Measurements from ENCODE around the gene LRP5.

The LRP5 gene

DNA sequence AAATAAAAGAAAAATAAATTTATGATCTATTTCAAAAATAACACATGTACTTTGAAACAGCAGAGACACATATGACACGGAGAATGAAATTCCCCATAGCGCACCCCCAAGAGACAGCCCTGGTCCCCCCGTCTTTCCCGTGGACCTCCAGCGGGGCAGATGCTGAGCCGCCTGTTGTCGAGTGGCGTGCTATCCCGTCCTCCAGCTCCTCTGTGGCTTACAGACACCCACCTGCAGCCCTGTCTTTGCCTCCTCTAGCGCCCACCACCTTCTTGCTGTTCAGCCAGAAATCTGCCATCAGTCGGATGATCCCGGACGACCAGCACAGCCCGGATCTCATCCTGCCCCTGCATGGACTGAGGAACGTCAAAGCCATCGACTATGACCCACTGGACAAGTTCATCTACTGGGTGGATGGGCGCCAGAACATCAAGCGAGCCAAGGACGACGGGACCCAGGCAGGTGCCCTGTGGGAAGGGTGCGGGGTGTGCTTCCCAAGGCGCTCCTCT, 103.7 kb downstream of the LRP5 start:
- Histone ChIP-seq H3K36me3 (peaks cover 37 to 98% (median 94%) of the 10 kb centered on the region in 11 experiments), H3K4me3 (no peak overlapping the region), H3K4me1 (peaks cover 12 to 41% (median 30%) of the 10 kb centered on the region in 10 experiments), H3K27ac (peak overlapping the region in 1 of 11 experiments; percentile 9; a peak in 2 of 22 replicates), H4K20me1 (peaks cover 0 to 66% (median 13%) of the 10 kb centered on the region in 11 experiments; a peak in 12 of 22 replicates), H3K4me2 (no peak overlapping the region), H3K9me3 (replicated peaks in 1 of 11) (no peaks in the 10 kb centered on the region), H3K9ac (no peak overlapping the region), H3K27me3 (no peaks in the 10 kb centered on the region)
- TF ChIP-seq Cebpa-rat (IDR thresholded peaks at IDR 0.05) = no peak

DNA sequence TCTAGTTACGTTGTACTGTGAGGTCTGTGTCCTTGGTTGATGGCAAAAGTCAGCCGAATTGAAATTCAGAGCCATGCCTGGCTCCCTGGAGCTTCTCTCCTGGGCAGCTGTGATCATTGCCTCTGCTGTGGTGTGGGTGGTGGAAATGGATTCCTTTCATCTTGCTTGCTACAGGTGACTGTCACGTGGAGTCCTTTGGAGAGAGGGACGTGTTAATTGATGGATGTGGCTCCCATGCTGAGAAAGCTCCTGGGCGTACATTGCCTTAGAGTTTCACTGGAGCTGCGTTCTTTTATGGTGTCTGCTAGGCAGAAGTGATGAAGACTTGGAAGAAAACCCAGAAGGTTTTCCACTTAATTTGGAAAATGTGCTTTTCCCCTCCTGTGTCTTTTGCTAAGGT, 106.3 kb downstream of the LRP5 start:
- Histone ChIP-seq H3K27ac (no peak overlapping the region), H3K9ac (no peak overlapping the region), H3K27me3 (no peaks in the 10 kb centered on the region), H4K20me1 (peaks cover 0 to 57% (median 13%) of the 10 kb centered on the region in 11 experiments; a peak in 11 of 22 replicates), H3K36me3 (peaks cover 17 to 95% (median 87%) of the 10 kb centered on the region in 11 experiments), H3K4me1 (peaks cover 7 to 19% (median 16%) of the 10 kb centered on the region in 10 experiments; a peak in 19 of 20 replicates), H3K4me3 (no peak overlapping the region), H3K4me2 (no peak overlapping the region), H3K9me3 (replicated peaks in 1 of 11) (no peaks in the 10 kb centered on the region)
- TF ChIP-seq Cebpa-rat (IDR thresholded peaks at IDR 0.05) = no peak

DNA sequence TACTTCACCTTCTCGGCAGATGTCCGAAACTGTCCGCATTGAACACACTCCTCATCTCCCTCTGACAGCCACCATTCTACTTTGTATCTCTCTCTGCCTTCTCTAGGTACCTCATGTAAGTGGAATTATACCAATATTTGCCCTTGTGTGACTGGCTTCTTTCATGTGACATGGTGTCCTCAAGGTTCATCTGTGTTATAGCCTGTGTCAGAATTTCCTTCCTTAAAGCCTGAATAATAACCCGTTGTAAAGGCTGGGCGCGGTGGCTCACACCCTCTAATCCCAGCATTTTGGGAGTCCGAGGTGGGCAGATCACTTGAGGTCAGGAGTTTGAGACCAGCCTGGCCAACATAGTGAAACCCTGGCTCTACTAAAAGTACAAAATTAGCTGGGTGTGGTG, 107.8 kb downstream of the LRP5 start:
- H3K4me3 ChIP-seq = no peak overlapping the region
- H4K20me1 ChIP-seq = peaks cover 0 to 51% (median 3%) of the 10 kb centered on the region in 11 experiments; a peak in 6 of 22 replicates
- H3K27me3 ChIP-seq = no peaks in the 10 kb centered on the region
- peaks cover 0 to 3% (median under 1%) of the 10 kb centered on the region in 10 experiments; a peak in 10 of 20 replicates for H3K4me1 ChIP-seq
- TF ChIP-seq Cebpa-rat (IDR thresholded peaks at IDR 0.05) = no peak
- no peak overlapping the region for H3K4me2 ChIP-seq
- H3K36me3 ChIP-seq = peaks cover 24 to 95% (median 89%) of the 10 kb centered on the region in 11 experiments
- no peak overlapping the region for H3K9ac ChIP-seq
- H3K27ac ChIP-seq = no peak overlapping the region
- peaks cover 0 to 6% (median 0%) of the 10 kb centered on the region in 11 experiments; a peak in 4 of 22 replicates for H3K9me3 ChIP-seq (replicated peaks in 1 of 11)

DNA sequence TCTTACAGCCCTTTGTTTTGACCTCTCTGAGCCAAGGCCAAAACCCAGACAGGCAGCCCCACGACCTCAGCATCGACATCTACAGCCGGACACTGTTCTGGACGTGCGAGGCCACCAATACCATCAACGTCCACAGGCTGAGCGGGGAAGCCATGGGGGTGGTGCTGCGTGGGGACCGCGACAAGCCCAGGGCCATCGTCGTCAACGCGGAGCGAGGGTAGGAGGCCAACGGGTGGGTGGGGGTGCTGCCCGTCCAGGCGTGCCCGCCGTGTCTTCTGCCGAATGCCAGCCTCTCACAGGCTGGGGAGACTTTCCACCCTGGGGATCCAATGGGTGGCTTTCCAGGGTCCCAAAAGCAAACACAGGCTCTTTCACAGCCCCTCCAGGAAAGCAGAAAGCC, 111.1 kb downstream of the LRP5 start:
- no peak overlapping the region for H3K27ac ChIP-seq
- TF ChIP-seq Cebpa-rat (IDR thresholded peaks at IDR 0.05) = no peak
- no peak overlapping the region for H3K9ac ChIP-seq
- H3K27me3 ChIP-seq = no peaks in the 10 kb centered on the region
- peaks cover 45 to 99% (median 95%) of the 10 kb centered on the region in 11 experiments for H3K36me3 ChIP-seq
- 0 out of 20 replicates have a peak, but pooled peaks cover 0 to 3% (median 0%) of the 10 kb centered on the region in 10 experiments for H3K4me1 ChIP-seq
- no peak overlapping the region for H3K4me2 ChIP-seq
- H4K20me1 ChIP-seq = peaks cover 0 to 37% (median 3%) of the 10 kb centered on the region in 11 experiments; a peak in 6 of 22 replicates
- H3K9me3 ChIP-seq (replicated peaks in 1 of 11) = peaks cover 16 to 37% (median 27%) of the 10 kb centered on the region in 11 experiments
- H3K4me3 ChIP-seq = no peak overlapping the region

DNA sequence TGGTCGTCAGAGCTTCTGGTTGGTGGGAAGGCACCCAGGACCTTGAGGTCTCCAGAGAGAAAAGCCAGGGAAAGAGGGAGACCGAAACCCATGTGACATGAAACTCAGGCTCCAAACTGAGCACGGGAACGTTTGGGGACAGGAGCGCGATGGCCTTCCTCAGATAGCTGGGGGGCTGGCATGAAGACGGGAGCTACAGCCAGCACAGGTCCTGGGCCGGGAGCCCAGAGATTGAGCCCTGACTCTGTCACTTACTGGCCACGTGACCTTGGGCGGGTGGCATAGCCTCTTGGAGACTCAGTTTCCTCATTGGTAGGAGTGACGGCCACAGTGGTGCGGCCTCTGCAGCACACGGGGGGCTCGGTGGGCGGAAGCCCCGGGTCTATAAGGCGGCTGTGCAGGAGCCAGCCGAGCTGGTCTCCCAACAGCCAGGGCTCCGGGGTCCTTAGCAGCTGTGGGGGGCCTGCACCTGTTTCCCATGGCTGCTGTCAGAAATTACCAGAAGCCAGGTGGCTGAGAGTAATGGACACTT, 111.8 kb downstream of the LRP5 start:
- TF ChIP-seq Cebpa-rat (IDR thresholded peaks at IDR 0.05) = no peak
- no peak overlapping the region for H3K4me2 ChIP-seq
- H3K4me1 ChIP-seq = 0 out of 20 replicates have a peak, but pooled peaks cover 0 to 3% (median 0%) of the 10 kb centered on the region in 10 experiments
- peaks cover 0 to 37% (median 3%) of the 10 kb centered on the region in 11 experiments; a peak in 6 of 22 replicates for H4K20me1 ChIP-seq
- H3K9me3 ChIP-seq (replicated peaks in 1 of 11) = peaks cover 22 to 44% (median 34%) of the 10 kb centered on the region in 11 experiments
- H3K27me3 ChIP-seq = no peaks in the 10 kb centered on the region
- no peak overlapping the region for H3K27ac ChIP-seq
- H3K4me3 ChIP-seq = no peak overlapping the region
- no peak overlapping the region for H3K9ac ChIP-seq
- peaks cover 52 to 99% (median 95%) of the 10 kb centered on the region in 11 experiments for H3K36me3 ChIP-seq

DNA sequence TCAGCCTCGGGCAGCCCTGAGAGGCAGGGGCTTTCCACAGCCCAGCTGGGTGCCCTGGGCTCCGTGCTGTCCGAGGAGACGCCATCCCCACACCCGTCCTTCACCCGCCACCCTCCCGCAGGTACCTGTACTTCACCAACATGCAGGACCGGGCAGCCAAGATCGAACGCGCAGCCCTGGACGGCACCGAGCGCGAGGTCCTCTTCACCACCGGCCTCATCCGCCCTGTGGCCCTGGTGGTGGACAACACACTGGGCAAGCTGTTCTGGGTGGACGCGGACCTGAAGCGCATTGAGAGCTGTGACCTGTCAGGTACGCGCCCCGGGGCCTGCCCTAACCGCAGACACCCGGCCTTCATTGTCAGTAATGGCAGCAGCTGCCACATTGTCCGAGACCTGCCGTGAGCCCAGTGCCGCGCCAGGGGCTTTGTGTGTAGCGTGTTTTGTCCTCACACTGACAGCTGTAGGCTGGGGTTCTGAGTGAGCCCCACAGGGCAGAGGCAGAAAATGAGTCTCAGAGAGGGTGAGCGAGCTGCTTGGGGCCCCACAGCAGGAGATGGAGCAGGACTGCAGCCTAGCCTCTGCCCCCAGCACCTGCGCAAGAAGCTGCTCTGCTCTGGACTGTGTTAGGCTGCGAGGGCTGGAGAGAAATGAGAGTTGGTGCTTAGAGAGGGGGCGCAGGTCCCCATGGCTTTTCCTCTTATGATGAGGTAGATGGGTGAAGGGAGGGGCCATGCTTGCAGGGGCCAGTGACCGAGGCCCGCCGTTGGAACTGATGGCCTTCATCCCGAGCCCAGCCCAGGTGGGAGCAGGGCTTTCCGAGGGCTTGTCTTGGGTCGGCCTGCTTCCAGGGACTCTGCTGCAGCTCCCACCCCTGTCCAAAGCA, 112.8 kb downstream of the LRP5 start:
- Histone ChIP-seq H3K27ac (no peak overlapping the region), H4K20me1 (peaks cover 0 to 32% (median 3%) of the 10 kb centered on the region in 11 experiments; a peak in 6 of 22 replicates), H3K4me3 (no peak overlapping the region), H3K4me2 (no peak overlapping the region), H3K9ac (no peak overlapping the region), H3K36me3 (peaks cover 61 to 99% (median 95%) of the 10 kb centered on the region in 11 experiments), H3K9me3 (replicated peaks in 1 of 11) (peaks cover 33 to 54% (median 44%) of the 10 kb centered on the region in 11 experiments), H3K4me1 (peaks cover 0 to 5% (median 0%) of the 10 kb centered on the region in 10 experiments; a peak in 6 of 20 replicates), H3K27me3 (no peaks in the 10 kb centered on the region)
- TF ChIP-seq Cebpa-rat (IDR thresholded peaks at IDR 0.05) = no peak

DNA sequence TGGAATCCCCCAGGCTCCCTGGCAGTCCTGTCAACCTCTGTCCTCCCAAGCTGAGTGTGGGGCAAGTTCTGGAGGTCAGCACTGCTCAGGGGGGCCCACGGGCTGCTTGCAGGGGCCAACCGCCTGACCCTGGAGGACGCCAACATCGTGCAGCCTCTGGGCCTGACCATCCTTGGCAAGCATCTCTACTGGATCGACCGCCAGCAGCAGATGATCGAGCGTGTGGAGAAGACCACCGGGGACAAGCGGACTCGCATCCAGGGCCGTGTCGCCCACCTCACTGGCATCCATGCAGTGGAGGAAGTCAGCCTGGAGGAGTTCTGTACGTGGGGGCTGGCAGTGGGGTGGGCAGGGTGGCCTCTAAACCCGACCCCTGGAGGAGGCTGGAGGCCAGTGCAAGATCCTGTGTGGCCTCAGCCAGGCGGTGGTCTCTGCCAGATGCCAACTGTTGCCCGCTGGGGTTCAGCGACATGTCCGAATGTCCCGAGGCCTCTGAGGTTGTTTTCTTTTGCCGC, 113.5 kb downstream of the LRP5 start:
- no peak overlapping the region for H3K4me3 ChIP-seq
- no peak overlapping the region for H3K4me2 ChIP-seq
- H3K27me3 ChIP-seq = no peaks in the 10 kb centered on the region
- peaks cover 0 to 29% (median 4%) of the 10 kb centered on the region in 11 experiments; a peak in 8 of 22 replicates for H4K20me1 ChIP-seq
- no peak overlapping the region for H3K9ac ChIP-seq
- peaks cover 61 to 99% (median 91%) of the 10 kb centered on the region in 11 experiments for H3K36me3 ChIP-seq
- H3K4me1 ChIP-seq = peaks cover 0 to 12% (median 6%) of the 10 kb centered on the region in 10 experiments; a peak in 11 of 20 replicates
- peaks cover 33 to 56% (median 44%) of the 10 kb centered on the region in 11 experiments for H3K9me3 ChIP-seq (replicated peaks in 1 of 11)
- no peak overlapping the region for H3K27ac ChIP-seq
- TF ChIP-seq Cebpa-rat (IDR thresholded peaks at IDR 0.05) = no peak

DNA sequence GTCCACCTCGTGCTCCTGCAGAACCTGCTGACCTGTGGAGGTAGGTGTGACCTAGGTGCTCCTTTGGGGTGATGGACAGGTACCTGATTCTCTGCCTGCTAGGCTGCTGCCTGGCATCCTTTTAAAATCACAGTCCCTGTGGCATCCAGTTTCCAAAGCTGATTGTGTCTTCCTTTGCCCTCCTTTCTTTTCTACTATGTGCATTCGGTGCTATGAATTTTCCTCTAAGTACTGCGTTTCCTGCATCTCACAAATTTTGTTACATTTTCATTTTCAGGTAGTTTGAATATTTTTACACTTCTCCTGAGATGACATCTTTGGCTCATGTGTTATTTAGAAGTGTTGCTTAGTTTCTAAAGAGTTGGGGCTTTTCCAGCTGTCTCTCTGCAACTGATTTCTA, 117.3 kb downstream of the LRP5 start:
- Histone ChIP-seq H3K4me1 (peaks cover 20 to 43% (median 38%) of the 10 kb centered on the region in 10 experiments), H3K4me3 (peak overlapping the region in 6 of 10 experiments; percentile 9 to 46 (median 31); a peak in 4 of 20 replicates), H3K27ac (no peak overlapping the region), H3K36me3 (peaks cover 57 to 92% (median 77%) of the 10 kb centered on the region in 11 experiments), H4K20me1 (peaks cover 0 to 42% (median 18%) of the 10 kb centered on the region in 11 experiments; a peak in 14 of 22 replicates), H3K27me3 (peaks cover 0 to 17% (median 0%) of the 10 kb centered on the region in 11 experiments; a peak in 3 of 22 replicates), H3K9me3 (replicated peaks in 1 of 11) (peaks cover 33 to 56% (median 44%) of the 10 kb centered on the region in 11 experiments), H3K4me2 (no peak overlapping the region), H3K9ac (no peak overlapping the region)
- no peak for TF ChIP-seq Cebpa-rat (IDR thresholded peaks at IDR 0.05)

All from BLaER1 treated with 17β-estradiol and CSF1 and Interleukin-3, amounts not matched to agents 10 nM and 100 nM (cell line).